22Rv1 (cell line): Measurements from ENCODE around the gene TIGD7.

Source experiments
- H3K27ac ChIP-seq: fragments of 450-650 bp; 2 replicates; pipeline ENCODE4 v1.5.1; 2017
- CTCF ChIP-seq: fragments of 450-650 bp; IDR thresholded peaks from 2 replicates; pipeline ENCODE4 v1.5.1; 2017; ENCODE audit warnings: mild to moderate bottlenecking
- ZFX ChIP-seq: fragments of 450-650 bp; IDR thresholded peaks from 2 replicates; pipeline ENCODE4 v1.6.1; 2017; ENCODE audit warnings: antibody characterized with exemption, borderline replicate concordance

Gene TIGD7

GRCh38 chr16:3252967-3253366 lies 52.3 kb downstream of the TIGD7 start:
- no peak overlapping the region for H3K27ac ChIP-seq
- TF ChIP-seq ZFX (no peak), CTCF (no peak)

- no peak overlapping the region for H3K27ac ChIP-seq
- TF ChIP-seq CTCF (no peak), ZFX (no peak)
Observed at GRCh38 chr16:3249451-3249850, 55.8 kb downstream of the TIGD7 start.

GRCh38 chr16:3249020-3249419 lies 56.2 kb downstream of the TIGD7 start:
- H3K27ac ChIP-seq = no peak overlapping the region
- TF ChIP-seq ZFX (no peak), CTCF (no peak)
